Omental fat pad (tissue), 4 donors: ENCODE data around the gene DHX9. TPM values are rescaled to one million over a fixed set of nuclear protein-coding genes. Genes with fewer than 3 reads are reported as not detected.
"Not testable (repeated sequence)": the region's sequence is repeated elsewhere in the genome, so short reads cannot be mapped to it uniquely, and the experiment has no call there.

Experiments
- ATAC-seq: fragments of 150-250 bp; one replicate; pipeline ENCODE4 v1.9.1; 2016; ENCODE audit warnings: mild to moderate bottlenecking, moderate library complexity; ENCODE audit not compliant: low FRiP score
- DNase-seq: peaks from one replicate; pipeline ENCODE4 v3.0.0-alpha.2; 2019; ENCODE audit warnings: low spot score
- CTCF ChIP-seq, 3 donors: fragments of 450-650 bp; IDR thresholded peaks; one replicate each; pipeline ENCODE4 v1.5.1; 2016 to 2017; ENCODE audit warnings: antibody characterized with exemption in 3 of 3, mild to moderate bottlenecking in 3 of 3, moderate library complexity in 2 of 3
- total RNA-seq, 4 donors: library from RNA; depleted of rRNA; stranded (reverse); fragments of >200 nt; gene quantifications; one replicate each; pipeline ENCODE4 v1.1.0, GENCODE V29; 2016

Gene DHX9
- total RNA-seq, 4 donors from 2014 or later = 79.7 to 135 (median 88.8) TPM

- no peak for TF ChIP-seq CTCF (IDR thresholded peaks at IDR 0.05)
- DNase-seq (no peak), ATAC-seq (no peak)
Observed at GRCh38 chr1:182885591-182885990, 46.4 kb downstream of the DHX9 start.

GRCh38 chr1:182886985-182887384, 47.8 kb downstream of the DHX9 start:
- no peak for ATAC-seq

DNA sequence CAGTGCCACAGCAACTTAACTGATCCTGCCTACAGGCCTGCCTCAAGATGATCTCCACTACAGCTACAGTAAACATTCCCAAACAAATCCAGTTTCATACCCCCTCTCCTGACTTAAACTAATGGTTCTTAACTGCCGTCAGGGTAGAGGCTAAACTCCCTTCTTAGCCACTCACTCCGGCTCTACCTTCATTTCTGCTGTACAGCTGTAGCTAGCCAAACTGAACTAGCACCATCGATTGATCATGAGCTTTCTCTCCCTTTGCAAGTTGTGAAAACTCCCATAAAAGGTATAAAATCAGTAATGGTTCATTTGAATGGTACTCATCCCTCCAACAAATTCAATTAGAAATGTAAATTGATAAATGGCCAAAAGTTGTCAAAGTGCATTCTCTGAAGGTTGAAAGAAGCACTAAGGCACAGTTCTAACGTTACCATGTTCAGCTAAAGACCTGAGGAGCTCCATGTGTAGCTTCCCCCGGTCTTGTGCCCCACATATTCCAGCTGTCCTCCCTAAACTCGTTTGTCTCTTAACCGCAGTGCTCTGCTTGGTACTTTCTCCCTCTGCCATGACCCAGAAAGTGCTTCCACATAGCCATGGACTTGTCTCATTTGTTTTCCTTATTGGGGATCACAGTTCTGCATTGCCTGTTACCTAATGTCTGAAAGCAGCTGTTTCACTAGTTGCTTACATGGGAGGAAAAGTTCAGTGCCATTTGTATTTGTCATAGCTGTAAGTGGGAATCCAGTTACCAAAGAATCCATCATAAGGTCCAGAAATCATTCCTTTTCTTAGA, 49.8 kb downstream of the DHX9 start:
- ATAC-seq = no peak
- DNase-seq = no peak
- TF ChIP-seq CTCF (IDR thresholded peaks at IDR 0.05) = no peak

More at GRCh38 chr1:182886985-182887384, 47.8 kb downstream of the DHX9 start:
- no peak for DNase-seq
- no peak for TF ChIP-seq CTCF (IDR thresholded peaks at IDR 0.05)

DNA sequence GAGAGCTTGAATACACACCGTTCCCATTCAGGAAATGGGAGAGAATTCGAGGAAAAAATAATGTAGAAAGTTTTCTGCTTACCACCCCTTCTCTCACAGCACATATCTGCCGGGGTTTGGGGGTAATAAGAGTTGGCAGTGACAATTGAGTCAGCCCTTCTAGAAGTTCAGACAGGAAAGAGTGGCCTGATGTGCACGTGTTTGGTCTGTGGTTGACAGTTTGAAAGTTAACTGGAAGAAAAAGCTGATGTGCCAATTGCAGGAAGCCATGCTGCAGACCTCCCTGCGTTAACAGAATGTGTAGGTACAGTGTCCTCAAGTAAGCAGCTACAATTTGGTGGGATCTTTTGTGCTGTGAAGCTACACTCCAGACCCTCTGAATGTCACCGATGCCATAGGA, 50.9 kb downstream of the DHX9 start:
- ATAC-seq = peak; percentile 23
- DNase-seq = no peak
- no peak for TF ChIP-seq CTCF (IDR thresholded peaks at IDR 0.05)

GRCh38 chr1:182890927-182891610, 51.9 kb downstream of the DHX9 start:
- TF ChIP-seq CTCF (IDR thresholded peaks at IDR 0.05) = no peak
- DNase-seq (no peak), ATAC-seq (no peak)

- no peak for TF ChIP-seq CTCF (IDR thresholded peaks at IDR 0.05)
- no peak for ATAC-seq
- DNase-seq = no peak
Observed at GRCh38 chr1:182897696-182898095, 58.5 kb downstream of the DHX9 start.

- ATAC-seq = not testable (repeated sequence)
Observed at GRCh38 chr1:182901946-182902345, 62.8 kb downstream of the DHX9 start.

More at GRCh38 chr1:182901946-182902345, 62.8 kb downstream of the DHX9 start:
- DNase-seq = not testable (repeated sequence)
